ENCODE measurements around the gene CDK5RAP2.

GRCh38 chr9:120390637-120391190, 189.3 kb downstream of the CDK5RAP2 start:
- TF ChIP-seq GATA2 (IDR thresholded peaks at IDR 0.05; ENCODE audit: low read depth, low read length) (no peak), GATA3 (IDR thresholded peaks at IDR 0.05; ENCODE audit: low read depth, low read length) (no peak)

All from SH-SY5Y (cell line).